Measurements from ENCODE around the gene ADARB2. TPM values are rescaled to one million over a fixed set of nuclear protein-coding genes. Genes with fewer than 3 reads are reported as not detected.
"Not testable (repeated sequence)": the region's sequence is repeated elsewhere in the genome, so short reads cannot be mapped to it uniquely, and the experiment has no call there.

Gene ADARB2
- total RNA-seq, 3 donors from 2014 or later: 0.31 to 4.2 TPM; not detected in 1

GRCh38 chr10:1331560-1331959, 405.8 kb downstream of the ADARB2 start:
- Histone ChIP-seq H3K36me3 (ENCODE audit: low read depth) (no peaks in the 10 kb centered on the region), H3K4me1 (ENCODE audit: low read depth) (peaks cover 7% of the 10 kb centered on the region), H3K4me3 (no peak overlapping the region), H3K9me3 (no peaks in the 10 kb centered on the region)
- ATAC-seq: no peak
- intact Hi-C loops (cut with DNase I, micrococcal nuclease): no loop called here
- TF ChIP-seq, protein P1, sequence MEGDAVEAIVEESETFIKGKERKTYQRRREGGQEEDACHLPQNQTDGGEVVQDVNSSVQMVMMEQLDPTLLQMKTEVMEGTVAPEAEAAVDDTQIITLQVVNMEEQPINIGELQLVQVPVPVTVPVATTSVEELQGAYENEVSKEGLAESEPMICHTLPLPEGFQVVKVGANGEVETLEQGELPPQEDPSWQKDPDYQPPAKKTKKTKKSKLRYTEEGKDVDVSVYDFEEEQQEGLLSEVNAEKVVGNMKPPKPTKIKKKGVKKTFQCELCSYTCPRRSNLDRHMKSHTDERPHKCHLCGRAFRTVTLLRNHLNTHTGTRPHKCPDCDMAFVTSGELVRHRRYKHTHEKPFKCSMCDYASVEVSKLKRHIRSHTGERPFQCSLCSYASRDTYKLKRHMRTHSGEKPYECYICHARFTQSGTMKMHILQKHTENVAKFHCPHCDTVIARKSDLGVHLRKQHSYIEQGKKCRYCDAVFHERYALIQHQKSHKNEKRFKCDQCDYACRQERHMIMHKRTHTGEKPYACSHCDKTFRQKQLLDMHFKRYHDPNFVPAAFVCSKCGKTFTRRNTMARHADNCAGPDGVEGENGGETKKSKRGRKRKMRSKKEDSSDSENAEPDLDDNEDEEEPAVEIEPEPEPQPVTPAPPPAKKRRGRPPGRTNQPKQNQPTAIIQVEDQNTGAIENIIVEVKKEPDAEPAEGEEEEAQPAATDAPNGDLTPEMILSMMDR (IDR thresholded peaks at IDR 0.05): no peak
- DNase-seq: no peak

GRCh38 chr10:1329622-1330021, 407.7 kb downstream of the ADARB2 start:
- no peaks in the 10 kb centered on the region for H3K36me3 ChIP-seq (ENCODE audit: low read depth)
- TF ChIP-seq, protein P1 (IDR thresholded peaks at IDR 0.05): no peak
- no peaks in the 10 kb centered on the region for H3K9me3 ChIP-seq
- H3K4me1 ChIP-seq (ENCODE audit: low read depth): peaks cover 7% of the 10 kb centered on the region
- intact Hi-C loops (cut with DNase I, micrococcal nuclease): no loop called here
- ATAC-seq (no peak), DNase-seq (no peak)
- H3K4me3 ChIP-seq: no peak overlapping the region

GRCh38 chr10:1328981-1329614, 408.2 kb downstream of the ADARB2 start:
- Histone ChIP-seq H3K9me3 (no peaks in the 10 kb centered on the region), H3K4me3 (no peak overlapping the region), H3K36me3 (ENCODE audit: low read depth) (no peaks in the 10 kb centered on the region), H3K4me1 (ENCODE audit: low read depth) (peaks cover 7% of the 10 kb centered on the region)
- DNase-seq: no peak
- no peak for ATAC-seq
- intact Hi-C loops (cut with DNase I, micrococcal nuclease): no loop called here
- TF ChIP-seq, protein P1 (IDR thresholded peaks at IDR 0.05): no peak

DNA sequence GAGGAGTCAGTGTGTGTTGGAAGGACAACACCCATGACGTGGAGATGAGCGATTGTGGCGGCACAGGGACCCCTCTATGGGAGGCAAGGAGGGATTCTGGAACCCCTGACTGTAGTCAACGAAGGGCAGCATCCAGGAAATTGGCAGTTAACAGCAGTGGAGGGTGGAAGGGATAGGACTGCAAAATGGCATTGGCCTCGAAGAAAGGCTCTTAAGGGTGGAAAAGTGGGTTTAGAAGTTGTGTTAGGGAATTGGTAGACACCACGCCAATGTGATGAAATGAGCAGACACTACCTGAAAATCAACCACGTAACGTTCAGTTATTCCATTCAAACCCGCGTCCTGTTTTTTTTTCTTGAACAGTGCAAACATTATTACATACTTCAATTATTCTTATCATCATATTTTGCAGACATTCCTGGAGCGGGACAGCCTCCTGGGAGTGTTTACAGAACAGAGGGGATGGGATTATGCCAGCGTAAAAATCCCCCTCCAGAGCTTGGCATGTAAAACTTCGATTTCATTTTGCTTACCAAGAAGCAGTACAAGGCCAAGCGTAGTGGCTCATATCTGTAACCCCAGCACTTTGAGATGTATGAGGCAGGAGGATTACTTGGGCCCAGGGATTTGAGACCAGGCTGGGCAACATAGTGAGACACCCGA, 409.0 kb downstream of the ADARB2 start:
- Histone ChIP-seq H3K9me3 (no peaks in the 10 kb centered on the region), H3K4me3 (no peak overlapping the region), H3K36me3 (ENCODE audit: low read depth) (no peaks in the 10 kb centered on the region), H3K4me1 (ENCODE audit: low read depth) (peaks cover 7% of the 10 kb centered on the region)
- ATAC-seq (no peak), DNase-seq (no peak)
- intact Hi-C loops (cut with DNase I, micrococcal nuclease): no loop called here
- TF ChIP-seq, protein P1 (IDR thresholded peaks at IDR 0.05): no peak

DNA sequence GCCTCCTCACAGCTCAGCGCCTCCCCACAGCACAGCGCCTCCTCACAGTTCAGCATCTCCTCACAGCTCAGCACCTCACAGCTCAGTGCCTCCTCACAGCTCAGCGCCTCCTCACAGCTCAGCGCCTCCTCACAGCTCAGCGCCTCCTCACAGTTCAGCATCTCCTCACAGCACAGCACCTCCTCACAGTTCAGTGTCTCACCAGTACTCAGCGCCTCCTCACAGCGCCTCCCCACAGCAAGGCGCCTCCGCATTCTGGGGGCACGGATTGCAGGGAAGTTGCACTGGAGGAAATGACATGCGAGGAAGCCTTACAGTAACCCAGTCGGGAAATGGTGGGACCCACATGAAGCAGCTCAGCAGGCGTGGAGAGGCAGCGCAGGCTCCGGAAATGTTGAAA, 409.6 kb downstream of the ADARB2 start:
- Histone ChIP-seq H3K4me3 (no peak overlapping the region), H3K4me1 (ENCODE audit: low read depth) (peaks cover 7% of the 10 kb centered on the region), H3K9me3 (no peaks in the 10 kb centered on the region), H3K36me3 (ENCODE audit: low read depth) (no peaks in the 10 kb centered on the region)
- TF ChIP-seq, protein P1 (IDR thresholded peaks at IDR 0.05): no peak
- no peak for ATAC-seq
- no peak for DNase-seq
- intact Hi-C loops (cut with DNase I, micrococcal nuclease): no loop called here

DNA sequence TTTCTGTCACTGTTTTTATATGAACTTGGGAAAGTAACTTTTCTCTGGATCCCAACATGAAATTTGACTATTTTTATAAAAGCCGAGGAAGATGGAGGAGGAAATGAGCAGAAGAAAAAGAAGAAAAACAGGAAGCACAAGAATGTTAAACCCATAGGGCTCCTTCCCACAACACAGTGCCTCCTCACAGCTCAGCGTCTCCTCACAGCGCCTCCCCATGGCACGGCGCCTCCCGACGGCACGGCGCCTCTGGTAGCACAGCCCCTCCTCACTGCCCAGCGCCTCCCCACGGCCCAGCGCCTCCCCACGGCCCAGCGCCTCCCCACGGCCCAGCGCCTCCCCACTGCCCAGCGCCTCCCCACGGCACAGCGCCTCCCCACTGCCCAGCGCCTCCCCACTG, 410.8 kb downstream of the ADARB2 start:
- H3K9me3 ChIP-seq; DNase-seq; intact Hi-C loops (cut with DNase I, micrococcal nuclease); H3K36me3 ChIP-seq (ENCODE audit: low read depth); H3K4me1 ChIP-seq (ENCODE audit: low read depth); ATAC-seq; H3K4me3 ChIP-seq: not testable (repeated sequence)
